Stimulated activated CD4-positive, alpha-beta T cell treated with anti-CD3 and anti-CD28 coated beads, TNF-alpha, amount 100 ng/mL, for 48 hours (primary cell): ENCODE data around the gene RHOG.
A peak's percentile ranks its signal among the peaks of the same experiment; 100 is the strongest.
"Not testable (repeated sequence)": the region's sequence is repeated elsewhere in the genome, so short reads cannot be mapped to it uniquely, and the experiment has no call there.

Experiments used
- DNase-seq, 3 donors: peaks; one replicate each; pipeline ENCODE4 v3.0.0-alpha.2; 2020; ENCODE audit warnings: low read depth in 3 of 3

RHOG gene

DNA sequence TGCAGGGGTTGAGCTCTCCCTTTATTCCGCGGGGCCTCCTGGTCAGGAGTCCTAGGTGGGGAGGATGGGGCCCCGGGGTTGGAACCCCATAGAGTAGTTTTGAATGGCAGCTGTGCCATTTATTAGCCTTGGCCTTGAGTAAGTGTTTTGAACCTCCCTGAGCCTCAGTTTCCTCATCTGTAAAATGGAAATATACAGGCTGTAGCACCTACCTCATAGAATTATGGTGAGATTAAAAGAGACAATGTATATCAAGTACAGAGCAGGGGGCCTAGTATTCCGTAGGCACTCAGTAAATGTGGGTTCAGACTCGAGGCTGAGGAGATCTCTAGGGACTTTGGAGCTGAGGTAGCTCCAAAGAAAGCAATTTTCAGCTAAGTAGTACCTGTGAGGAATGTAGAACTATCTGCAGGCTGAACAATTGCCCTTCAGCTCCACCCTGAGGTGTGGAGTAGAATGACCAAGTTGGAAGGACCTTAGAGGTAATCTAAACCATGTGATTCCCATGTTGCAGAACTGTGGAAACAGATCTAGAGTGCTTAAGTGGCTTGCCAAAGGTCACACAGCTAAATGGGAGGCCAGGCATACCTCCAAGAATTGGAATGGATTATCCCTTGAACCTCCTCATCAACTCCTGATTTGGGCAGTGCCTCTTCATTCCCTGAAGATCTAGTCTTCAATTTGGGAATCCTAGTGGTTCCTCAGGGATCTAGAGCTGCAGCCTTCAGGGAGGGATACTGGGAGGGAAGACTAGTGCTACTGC lies 31.7 kb downstream of the RHOG start:
- DNase-seq, result peak in 1 of 3 donors; percentile 16

DNA sequence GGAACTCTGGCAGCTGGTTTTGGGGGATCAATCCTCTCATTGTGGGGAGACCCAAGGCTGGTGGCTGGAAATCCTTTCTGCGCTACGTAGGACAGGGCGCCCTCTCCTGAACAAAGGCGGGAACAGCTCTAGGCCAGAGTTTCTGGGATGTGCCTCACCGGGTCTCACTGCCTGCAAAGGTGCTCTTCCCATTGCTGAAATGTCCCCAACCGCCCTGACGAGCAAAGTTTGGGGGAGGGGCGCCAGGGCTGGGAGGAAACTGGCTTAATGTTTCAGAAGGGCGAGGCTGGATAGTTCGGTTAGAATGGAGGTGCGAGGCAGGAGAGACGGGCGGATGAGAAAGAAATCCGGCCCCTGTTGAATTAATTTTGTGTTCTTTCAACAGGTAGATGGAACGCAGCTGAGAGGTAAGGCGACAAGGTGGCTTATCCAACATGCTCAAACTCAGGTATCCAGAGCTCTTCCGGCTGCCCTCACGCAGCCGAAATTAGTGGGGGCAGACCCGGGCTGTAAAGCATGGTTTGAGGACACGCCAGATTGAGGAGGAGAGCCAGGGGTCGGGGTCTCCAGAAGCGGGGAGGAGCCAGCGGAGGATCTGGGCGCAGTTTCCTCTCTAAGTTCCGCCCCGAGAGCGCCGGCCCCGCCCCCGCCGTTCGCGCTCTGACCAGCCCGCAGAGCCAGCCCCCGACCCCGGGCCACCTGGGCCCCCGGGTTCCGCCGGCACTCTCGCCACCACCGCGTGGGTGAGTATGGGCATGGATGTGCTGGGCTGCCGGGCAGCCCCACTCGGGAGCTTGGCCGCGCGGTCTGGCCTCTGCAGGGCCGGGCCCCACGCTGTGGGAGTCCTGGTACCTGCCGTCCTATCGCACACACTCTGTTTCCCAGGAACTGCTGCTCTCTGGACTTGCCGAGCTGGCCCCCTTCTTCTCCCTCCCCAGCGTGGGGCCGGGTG lies 32.6 kb downstream of the RHOG start, which contains the start of gene PGAP2:
TSS of gene PGAP2 (plus strand) at position 652 of the 952 bp plus-strand sequence. CDS start 2,700 bp downstream, outside the sequence.
- DNase-seq, result peak in 2 of 3 donors; percentile 25 to 35

DNA sequence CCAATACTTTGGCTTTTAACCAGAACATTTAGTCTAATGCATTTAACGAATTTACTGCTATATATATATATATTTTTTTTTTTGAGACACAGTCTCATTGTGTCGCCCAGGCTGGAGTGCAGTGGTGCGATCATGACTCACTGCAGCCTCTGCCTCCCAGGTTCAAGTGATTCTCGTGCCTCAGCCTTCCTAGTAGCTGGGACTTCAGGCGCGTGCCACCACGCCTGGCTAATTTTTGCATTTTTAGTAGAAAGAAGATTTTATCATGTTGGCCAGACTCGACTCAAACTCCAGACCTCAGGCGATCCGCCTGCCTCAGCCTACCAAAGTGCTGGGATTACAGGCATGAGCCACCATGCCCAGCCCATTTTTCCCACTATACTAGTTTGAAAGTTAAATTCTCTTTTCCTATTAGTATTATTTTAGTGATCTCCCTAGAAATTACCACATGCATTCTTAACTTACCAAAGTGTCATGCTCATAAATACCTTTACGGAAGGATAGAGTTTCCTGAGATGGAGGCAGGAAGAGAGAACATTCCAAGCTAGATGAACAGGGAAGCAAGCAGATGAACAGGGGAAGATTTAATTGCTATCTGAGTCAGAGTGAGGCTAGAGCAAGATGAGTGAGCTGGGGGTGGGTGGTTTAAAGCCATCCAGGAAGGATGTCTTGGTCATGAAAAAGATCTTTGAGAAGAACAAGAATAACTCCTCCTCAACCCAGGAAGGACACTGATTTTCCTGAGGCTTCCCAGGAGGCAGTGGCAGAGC lies 36.8 kb downstream of the RHOG start:
- no peak for DNase-seq

DNA sequence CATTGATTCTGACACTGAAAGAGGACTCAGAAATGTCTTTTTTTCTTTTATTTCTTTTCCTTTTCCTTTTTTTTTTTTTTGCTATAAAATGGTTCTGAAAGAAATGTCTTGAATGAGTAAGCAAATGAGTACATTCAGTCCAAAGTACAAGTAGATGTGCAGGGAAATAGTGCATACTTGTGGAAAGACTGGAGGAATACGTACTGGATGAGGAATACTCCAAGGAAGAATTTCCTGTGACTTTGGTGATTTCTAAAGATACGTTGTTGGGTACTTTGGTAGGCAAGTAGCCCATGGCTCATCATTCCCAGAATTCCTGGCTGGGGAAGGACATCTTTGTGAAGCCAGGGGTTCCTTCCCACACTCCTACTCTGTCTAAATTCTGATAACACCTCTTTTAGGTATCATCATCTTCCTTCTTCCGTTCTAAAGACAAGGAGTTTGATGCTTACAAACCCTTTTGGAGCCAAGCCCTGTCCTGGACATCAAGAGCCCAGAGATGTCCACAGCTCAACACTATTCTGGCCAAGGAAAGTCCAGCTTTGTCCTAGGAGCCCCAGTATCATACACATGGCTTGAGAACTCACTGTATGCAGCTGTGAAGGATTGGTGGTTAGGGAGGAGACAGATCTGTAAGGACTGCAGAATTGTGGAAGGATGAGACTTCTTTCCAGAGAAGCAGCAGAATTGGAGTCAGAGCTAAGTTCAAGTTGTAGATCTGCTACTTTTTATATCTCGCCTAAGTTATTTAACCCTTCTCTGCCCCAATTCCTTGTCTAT lies 38.6 kb downstream of the RHOG start:
- DNase-seq, result no peak

DNA sequence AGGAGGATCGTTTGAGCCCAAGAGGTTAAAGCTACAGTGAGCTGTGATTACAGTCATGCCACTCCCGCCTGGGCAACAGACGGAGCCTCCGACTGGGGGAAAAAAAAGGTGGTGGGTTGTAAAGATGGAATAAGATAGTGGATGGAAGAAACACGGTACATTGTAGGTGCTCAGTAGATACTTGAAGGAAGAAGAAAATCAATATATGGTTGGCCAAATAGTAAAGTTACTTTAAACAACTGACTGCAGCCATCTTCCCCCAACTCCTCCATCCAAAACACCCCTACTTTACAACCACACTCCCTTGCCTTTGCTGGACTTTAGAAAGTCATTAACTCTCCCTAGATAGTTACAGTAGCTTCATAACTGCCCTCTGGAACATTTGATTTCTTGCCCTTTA lies 40.9 kb downstream of the RHOG start:
- no peak for DNase-seq

DNA sequence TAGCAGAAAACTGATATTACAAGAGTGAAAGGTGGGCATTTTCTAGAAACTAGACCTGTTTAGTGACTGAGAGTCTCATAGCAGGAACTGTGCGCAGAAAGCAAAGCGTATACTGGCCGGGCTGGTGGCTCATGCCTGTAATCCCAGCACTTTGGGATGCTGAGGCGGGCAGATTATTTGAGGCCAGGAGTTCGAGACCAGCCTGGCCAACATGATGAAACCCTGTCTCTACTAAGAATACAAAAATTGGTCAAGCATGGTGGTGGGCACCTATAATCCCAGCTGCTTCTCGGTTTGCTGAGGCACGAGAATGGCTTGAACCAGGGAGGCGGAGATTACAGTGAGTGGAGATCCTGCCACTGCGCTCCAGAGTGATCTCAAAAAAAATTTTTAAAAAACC lies 41.6 kb downstream of the RHOG start:
- no peak for DNase-seq

DNA sequence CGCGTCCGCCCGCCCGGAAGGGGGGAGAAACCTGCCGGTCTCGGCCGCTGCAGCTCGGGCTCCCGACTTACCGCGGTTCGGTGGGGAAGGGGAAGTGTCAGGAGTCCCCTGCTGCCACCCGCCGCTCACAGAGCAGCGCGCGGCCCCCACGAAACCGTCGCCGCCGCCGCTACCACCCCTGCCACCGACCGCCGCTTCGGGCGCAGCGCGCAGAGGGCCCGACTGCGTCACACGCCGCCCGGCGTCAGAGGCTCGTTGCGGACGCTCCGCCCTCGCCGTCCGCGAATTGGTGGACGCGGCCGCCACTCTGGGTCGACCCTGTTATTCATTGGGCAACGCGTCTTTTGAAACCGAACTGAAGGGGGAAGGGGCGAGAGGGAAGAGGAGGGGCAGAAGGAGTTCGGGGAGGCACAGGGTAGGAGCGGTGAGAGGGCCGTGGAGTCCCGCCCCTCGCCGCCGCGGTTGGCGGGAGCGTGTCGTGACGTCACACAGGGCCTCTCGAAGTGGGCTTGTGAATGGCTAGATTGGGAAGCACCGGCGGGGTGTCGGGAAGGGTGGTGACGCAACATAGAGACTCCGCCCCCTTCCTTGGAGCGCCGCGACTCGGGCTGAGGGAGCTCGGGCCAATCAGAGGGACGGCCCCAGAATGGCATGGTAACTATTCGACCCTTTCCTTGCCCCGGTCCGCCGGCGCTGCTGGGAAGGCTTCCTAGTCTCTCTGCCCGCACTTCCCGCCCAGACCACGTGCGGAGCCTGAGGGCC lies 43.2 kb downstream of the RHOG start, which contains the start of gene NUP98:
TSS of gene NUP98 (minus strand) at position 226 of the 762 bp plus-strand sequence. CDS start 15,437 bp downstream, outside the sequence.
- peak; percentile 98 to 100 (median 99) for DNase-seq

DNA sequence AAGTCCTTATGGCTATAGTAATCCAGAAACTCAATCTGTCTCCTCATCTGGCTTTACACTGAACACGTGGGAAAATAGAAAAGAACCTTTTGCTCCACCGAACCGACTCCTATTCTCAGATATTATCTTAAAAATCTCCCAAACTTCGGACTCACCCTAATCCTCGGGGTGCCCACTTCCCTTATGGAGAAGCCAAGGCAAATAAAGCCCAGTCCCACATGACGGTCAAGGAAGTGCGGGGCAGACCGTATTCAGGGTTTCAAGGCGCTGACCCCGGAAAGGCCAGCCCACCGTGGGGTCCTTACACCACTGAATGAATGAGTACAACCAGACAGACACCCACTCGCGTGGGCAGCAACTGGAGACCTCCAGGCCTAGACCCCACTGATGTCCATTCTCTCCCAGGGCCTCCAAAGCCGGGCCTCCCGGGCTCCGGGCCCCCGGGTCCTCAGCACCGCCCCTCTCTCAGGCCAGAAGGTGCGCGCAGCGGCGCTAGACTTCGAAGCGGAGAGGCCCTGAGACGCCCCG lies 43.9 kb downstream of the RHOG start:
- DNase-seq, result no peak

DNA sequence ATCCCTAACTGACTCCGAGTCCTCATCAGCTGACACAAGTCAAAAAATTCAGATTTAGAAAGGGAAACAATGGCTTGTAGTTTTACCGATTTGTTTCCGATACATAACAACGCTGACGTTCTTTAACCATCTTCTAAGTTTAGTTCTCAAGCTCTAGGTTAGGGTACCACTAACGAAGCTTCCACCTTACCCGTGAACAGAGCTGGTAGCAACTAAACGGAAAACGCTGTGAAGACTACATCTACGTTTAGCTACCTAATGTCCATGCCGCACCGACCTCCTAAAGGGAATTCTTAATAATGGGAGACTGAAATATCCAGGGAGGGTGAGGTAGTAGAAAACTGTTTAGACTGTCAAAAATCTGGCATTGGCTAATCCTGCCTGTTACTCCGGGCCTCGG lies 44.4 kb downstream of the RHOG start:
- DNase-seq, result no peak

DNA sequence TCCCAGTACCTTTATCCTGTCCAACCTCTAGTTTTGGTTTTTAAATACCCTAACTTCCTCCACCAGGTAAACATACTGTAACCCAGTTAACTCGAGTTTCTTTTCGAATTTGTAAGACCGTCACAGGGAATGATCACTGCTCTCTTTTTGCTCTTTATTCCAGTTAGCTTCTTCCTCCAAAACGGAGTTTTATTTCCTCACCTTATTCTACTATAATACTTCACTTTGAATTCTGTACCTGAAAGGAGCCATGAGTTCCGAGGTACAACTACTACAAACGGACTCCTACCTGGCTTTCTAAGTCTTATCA lies 44.8 kb downstream of the RHOG start:
- no peak for DNase-seq

DNA sequence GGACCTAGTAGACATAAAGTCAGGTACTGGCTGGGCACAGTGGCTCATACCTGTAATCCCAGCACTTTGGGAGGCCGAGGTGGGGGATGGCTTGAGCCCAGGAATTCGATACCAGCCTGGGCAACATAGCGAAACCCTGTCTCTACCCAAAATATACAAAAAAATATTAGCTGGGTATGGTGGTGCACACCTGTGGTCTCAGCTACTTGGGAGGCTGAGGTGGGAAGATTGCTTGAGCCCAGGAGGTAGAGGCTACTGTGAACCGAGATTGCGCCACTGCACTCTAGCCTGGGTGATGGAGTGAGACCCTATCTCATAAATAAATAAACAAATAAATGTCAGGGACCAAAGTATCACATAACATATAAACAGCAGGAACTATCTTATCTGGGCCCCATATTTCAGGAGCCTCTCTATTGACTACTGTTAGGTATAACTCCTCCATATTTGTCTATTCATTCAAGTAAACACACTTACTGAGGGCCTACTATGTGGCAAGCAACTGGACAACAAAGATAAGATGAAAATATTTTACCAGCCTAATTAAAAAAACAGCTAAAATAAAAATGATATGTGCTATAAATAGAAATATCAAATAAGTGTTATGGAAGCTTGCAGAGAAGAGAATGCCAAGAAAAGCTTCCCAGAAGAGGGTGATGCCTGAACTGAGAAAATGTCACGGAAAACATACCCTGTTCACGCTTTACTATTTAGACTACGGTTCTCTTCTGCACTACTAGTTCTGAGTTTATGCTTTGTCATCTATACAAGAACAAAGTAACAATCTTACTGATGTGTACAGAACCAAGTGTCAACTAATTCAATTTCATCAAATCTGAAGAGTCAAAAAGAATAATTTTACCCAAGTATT lies 45.4 kb downstream of the RHOG start:
- DNase-seq, result no peak

DNA sequence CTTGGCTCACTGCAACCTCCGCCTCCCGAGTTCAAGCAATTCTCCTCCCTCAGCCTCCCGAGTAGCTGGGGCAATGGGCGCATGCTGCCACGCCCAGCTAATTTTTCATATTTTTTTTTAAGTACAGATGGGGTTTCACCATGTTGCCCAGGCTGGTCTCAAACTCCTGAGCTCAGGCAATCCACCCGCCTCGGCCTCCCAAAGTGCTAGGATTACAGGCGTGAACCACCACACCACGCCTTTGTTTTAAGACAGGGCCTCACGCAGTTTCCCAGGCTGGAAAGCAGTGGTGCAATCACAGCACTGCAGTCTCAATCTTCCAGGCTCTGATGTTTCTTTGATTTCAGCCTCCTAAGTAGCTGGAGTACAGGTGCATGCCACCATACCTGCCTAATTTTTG lies 46.4 kb downstream of the RHOG start:
- DNase-seq, result not testable (repeated sequence)

DNA sequence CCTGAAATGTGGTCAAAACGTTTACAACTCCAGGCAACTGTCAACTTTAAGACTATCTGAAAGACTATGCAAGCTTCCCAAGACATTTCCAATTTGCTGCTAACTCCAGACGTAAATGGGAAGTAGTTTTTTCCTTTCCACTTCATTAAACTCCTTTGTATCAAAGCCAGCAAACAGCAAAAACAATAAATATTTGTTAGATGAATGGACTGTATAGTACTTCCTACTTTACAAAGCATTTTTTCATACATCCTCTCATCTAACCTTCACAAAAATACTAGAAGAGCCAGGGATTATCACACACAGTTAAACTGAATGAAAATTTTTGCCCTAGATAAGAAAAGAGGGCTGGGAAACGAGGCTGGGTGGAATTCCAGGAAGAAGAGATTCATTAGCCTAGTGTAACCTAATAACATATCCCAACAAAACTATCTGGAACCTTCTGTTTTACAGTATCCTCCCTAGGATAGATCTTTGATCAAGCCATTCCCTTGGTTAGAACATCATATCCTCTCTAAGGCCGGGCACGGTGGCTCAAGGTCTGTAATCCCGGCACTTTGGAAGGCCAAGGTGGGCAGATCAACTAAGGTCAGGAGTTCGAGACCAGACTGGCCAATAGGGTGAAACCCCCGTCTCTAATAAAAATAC lies 53.9 kb downstream of the RHOG start:
- no peak for DNase-seq

DNA sequence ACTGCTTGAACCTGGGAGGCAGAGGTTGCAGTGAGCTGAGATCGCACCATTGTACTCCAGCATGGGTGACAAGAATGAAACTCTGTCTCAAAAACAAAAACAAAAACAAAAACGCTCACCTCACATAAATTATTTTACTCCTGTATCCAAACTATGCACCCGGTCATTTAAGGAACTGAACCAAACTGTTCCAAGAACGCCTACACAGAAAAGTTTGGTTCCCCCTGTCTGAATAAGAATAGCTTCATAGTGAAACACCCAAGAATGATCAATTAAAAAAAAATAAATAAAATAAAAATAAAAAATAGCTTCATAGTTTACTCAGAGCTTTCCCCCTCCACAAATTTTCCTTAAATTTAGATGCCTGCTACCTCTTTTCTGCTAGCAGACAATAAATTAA lies 57.1 kb downstream of the RHOG start:
- no peak for DNase-seq

DNA sequence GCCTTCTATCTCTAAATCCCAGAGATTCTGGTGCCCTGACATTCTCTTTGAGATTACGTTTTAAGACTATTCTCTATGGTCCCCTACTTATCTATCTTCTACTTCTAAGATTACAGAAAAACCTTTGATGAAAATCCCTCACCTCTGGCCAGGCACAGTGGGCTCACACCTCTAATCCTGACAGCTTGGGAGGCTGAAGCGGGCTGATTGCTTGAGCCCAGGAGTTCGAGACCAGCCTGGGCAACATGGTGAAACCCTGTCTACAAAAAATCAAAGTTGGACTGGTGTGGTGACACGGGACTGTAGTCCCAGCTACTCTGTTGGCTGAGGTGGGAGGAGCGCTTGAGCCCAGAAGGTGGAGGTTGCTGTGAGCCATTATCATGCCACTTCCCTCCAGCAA lies 57.8 kb downstream of the RHOG start:
- no peak for DNase-seq

DNA sequence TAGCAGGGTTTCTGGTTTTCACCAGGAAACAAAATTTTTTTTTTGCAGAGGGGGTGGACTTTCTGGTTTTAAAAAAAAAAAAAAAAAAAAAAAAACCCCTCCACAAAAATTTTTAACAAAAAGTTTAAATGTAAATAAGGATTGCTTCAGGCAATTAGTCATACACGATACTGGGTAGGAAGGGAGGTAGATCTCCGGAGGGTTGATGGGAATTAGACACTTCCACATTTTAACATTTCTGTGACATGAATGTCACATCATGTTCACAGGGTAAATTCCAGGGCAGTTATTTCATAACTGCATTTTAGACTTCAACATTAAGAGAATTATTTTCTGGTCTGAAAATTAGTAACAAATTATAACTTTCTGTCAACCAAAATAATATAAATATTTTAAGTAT lies 59.3 kb downstream of the RHOG start:
- no peak for DNase-seq
